ENCODE results near the gene CHRNB1.

The CHRNB1 gene

GRCh38 chr17:7444682-7445618, at the start of gene CHRNB1:
Gene CHRNB1 (plus strand): TSS chr17:7445061. CDS start chr17:7445128, 67 bp downstream.
- no peak for DNase-seq (ENCODE audit: low read depth)

DNA sequence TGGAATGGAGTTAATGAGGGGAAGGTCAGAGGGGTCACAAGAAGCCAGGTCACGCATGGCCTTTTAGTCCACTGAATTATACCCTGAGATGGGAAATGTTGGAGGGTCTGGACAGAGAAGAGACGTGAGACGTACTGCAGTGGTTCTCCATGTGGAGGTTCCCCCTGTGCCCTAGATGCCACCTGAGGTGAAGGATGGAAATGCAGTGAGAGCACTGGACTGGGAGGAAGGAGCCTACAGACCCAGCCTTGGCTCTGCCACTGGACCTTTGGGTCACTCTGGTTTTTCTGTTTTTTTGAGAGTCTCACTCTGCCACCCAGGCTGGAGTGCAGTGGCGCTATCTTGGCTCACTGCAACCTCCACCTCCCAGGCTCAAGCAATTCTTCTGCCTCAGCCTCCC, 48.7 kb upstream of the CHRNB1 start:
- DNase-seq (ENCODE audit: low read depth), result no peak

DNA sequence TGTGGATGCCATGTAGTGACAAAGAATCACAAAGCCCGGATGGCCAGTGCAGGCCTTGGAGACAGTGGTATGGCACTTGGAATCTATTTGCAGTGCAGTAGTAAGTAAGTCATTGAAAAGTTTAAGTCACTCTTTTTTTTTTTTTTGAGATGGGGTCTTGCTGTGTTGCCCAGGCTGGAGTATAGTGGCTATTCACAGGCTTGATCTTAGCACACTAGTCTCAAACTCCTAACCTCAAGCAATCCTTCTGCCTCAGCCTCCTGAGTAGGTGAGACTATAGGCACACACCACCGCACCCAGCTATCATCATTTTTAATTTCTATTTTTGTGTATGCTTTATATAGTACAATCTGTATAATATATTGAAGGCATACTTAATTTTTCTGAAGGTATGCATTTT, 46.2 kb upstream of the CHRNB1 start:
- no peak for DNase-seq (ENCODE audit: low read depth)

DNA sequence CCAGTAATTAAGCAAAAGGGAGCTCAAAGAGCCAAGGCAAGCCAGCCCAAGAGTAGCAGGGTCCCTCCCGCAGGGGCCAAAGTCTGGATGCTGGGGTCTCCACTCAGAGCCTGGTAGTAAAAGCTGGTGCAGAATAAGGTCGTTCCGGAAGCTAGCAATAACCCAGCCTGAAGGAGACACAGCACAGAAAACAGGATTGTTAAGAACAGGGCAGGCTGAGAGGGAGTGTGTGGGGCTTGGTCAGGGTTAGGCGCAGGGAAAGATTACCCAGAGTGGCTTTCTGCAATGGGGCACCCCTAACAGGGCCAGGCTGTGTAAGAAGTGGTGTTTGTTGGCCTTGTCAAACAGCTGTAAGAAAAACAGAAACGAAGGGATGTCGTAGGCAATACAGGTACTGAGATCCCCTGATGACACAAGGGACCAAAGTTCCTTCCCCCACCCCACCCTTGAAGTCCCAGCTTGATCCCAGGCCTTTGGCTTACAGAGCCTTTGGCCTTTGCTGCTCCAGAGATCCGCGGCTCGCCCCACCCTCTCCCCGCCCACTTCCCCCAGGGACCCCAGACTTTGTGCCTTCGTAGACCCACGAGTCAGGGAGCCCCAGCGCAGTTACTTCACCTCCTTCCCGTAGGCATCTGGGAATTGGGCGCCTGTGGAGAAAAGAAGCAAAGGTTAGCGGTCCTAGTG, 41.7 kb upstream of the CHRNB1 start:
- DNase-seq (ENCODE audit: low read depth), result no peak

DNA sequence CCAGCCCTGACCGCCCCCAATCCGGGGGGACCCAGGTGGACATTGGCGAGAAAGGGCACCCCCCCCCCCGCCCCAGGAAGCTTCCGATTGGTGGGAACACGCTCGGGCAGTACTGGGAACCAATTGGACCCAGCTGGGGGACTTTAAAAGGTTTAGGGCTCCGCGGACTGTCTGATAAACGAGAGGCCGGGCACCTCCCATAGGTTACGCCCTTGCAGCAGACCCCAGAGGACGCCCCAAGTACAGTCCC, 41.2 kb upstream of the CHRNB1 start:
- DNase-seq (ENCODE audit: low read depth), result no peak

DNA sequence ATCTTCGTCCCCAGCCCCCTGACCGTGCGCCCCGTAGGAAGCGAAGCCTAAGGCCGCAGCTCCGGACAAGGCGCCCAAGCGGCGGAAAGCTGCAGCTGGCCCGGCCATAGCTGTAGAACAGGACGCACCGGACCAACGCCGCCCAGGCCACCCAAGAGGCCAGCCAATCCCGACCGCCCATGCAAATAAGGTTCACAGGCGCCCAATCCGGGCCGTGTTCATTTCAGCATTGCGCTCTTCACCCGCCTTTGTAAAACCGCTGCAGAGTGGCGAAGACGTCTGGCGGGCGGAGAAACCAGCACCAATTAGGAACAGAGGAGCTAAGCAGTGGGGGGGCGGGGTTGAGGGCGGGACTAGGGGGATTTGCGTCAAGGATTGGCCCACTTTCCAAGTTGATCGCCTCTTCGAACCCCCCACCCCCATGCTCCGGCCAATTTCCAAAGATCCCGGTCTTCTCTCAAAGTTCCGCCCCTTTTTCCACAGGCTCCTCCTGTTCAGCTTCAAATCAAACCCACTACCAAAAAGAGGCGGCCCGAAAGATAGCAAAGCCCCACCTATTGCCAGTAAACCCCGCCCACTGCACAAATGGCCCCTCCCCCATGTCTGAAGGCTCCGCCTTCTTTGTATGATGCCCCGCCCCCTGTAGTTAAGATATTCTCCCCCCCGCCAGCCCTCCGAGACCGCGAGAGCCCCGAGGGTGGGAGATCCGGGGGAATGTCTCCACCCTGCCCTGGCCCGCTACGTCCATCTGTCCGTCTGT, 40.7 kb upstream of the CHRNB1 start, which contains the start of gene TMEM256:
Gene TMEM256 (minus strand): TSS at position 121 of the 760 bp plus-strand sequence. CDS start 13 bp downstream, at position 108.
- peak; percentile 92 for DNase-seq (ENCODE audit: low read depth)

- no peak for DNase-seq (ENCODE audit: low read depth)
These were observed 40.0 kb upstream of the CHRNB1 start for GRCh38 chr17:7404737-7405349.

DNA sequence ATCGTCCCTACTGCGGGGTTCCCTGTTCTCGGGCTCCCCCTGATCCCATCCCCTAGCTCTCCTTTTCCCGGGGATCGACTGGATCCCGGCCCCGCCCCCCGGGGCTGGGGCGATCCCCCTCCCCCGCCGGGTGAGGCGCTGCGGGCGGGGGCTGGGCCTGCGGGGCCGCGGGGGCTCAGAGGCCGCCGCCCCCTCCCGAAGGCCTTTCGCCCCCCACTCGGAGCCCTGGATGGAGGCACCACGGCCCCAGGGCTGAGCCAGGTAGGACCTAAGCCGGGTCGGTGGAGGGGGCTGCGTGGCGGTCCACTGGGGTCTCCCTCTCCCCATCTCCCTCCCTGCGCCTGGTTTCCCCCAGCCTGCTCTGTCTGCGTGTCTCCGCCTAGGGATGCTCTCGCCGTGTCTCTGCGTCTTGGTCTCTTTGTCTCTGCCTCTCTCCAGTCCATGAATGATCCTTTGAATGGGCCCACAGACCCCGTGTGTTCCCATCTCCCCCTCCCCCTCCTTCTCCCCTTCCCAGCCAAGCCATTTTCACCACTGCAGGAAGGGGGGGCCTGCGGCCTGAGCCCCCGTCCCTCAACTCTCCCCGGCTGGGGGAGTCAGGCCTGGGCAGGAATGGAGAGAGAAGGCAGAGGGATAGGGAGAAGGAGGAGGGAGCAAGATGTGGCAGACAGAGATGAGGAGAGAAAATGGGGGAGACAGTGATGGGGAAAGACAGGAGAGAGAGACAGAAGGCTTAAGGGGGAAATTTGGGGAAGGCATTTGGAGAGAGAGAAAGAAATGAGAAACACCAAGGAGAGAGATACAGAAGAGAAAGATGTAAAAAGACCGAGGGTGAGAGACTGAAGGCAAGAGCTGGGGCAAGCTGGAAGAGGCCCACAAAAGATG, 39.3 kb upstream of the CHRNB1 start:
- DNase-seq (ENCODE audit: low read depth), result no peak

DNA sequence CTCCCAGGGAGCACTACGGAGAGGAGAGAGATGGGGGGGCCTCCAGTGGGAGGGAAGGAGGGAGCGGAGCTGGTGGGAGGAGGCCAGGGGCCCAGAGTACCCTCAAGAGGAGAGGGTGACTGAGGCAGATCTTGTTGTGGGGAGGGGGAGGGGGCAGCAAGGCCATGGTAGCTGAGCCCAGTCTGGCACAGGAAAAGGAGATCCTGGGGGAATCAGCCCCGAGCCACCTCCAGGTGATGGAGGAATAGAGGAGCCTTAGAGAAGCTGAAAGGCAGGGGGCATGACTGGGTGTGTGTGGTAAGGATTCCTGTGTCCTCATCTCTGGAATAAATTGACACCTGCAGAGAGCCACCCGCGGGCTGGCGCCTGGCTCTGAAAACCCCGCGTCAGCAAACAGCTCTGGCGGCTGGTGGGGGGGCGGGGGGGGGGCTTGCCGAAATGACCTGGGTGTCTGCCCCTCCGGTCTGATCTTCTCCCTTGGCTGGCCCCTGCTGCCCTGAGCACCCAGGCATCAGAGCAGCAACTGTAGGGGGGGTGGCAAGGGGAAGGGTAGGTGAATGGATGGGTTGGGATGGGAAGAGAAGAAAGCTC, 38.5 kb upstream of the CHRNB1 start:
- no peak for DNase-seq (ENCODE audit: low read depth)

DNA sequence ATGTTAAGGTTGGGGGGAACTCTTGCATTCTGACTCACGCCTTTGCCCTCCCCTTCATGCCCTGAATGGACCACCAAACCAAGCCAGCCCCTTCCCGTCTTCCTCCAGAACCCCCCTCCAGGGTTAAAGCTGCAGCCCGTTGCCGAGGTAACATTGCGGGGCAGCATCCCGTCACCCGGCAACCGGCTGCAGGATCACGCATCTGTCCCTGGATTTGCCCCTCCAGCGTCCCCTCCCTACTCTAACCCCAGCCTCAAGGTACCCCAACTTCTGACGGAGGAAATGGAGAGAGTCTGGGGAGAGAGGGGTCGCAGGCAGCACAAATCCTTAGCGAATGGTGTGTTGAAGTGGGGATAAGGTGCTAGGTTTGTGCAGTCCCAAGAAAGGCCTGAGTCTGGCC, 37.8 kb upstream of the CHRNB1 start:
- no peak for DNase-seq (ENCODE audit: low read depth)

- no peak for DNase-seq (ENCODE audit: low read depth)
These were observed 37.2 kb upstream of the CHRNB1 start, which contains the start of gene NLGN2 for GRCh38 chr17:7407485-7408251. Gene NLGN2 (plus strand): TSS chr17:7407845. CDS start chr17:7408256, 411 bp downstream.

- DNase-seq (ENCODE audit: low read depth), result no peak
These were observed 36.6 kb upstream of the CHRNB1 start for GRCh38 chr17:7408252-7408727.

DNA sequence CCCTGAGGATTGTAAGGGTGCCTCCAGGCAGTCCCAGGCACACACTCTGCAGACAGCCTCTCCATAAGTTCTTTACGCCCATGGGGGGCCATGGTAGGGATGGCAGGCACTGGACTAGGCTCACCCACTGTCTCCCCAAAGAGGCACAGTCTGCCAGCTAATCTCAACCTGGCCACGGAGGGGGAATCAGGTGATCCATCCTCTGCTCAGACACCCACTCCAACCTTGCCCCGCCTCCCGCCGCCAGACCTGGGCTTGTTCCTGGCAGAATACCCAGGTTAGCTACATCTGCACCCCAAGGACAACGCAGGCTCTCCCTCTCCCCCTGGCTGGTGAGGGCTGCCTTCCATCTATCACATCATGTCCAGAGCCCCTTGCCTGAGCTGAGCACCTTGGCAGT, 36.0 kb upstream of the CHRNB1 start:
- DNase-seq (ENCODE audit: low read depth), result no peak

- no peak for DNase-seq (ENCODE audit: low read depth)
These were observed 35.1 kb upstream of the CHRNB1 start for GRCh38 chr17:7409716-7410115.

GRCh38 chr17:7410634-7411426, 34.0 kb upstream of the CHRNB1 start:
- no peak for DNase-seq (ENCODE audit: low read depth)

- no peak for DNase-seq (ENCODE audit: low read depth)
These were observed 33.5 kb upstream of the CHRNB1 start for GRCh38 chr17:7411427-7411750.

DNA sequence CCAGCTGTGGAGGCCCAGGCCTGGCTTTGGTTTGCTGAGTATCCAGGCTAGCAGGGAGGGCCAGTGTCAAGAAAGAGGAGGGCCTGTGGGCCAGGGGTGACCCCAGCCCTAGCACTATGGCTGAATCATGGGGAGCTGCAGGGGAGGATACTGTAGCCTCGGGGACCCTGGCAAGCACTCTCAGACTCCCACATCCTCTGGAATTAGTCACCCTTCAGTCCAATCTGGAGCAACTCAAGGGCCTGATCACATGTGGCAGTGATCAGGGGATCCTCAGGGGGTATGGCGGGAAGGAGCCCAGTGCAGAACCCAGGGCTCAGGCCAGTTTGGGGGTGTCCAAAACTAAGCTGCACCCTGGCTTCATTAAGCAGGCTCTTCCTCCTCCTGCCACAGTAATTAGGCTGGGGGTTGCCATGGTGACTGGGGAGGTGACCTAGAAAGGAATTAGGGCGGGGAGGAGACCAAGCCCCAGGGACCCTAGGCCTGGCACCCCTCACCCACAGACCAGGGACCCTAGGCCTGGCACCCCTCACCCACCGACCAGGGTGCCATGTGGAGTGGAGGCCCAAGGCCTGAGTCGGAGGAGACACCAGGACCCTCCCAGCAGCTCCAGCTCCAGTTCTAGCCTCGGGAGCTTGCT, 31.4 kb upstream of the CHRNB1 start:
- no peak for DNase-seq (ENCODE audit: low read depth)

DNA sequence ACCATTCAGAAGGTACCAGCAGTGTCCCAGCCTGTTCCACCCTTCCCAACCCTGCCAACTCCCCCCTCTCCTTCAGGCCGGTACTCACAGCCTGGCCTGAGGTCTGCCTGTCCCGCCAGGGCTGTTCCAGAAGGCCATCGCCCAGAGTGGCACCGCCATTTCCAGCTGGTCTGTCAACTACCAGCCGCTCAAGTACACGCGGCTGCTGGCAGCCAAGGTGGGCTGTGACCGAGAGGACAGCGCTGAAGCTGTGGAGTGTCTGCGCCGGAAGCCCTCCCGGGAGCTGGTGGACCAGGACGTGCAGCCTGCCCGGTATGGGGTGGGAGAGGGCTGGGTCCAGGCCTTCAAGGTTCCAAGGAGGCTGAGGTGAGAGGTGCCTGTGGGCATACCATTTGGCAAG, 30.0 kb upstream of the CHRNB1 start:
- no peak for DNase-seq (ENCODE audit: low read depth)

DNA sequence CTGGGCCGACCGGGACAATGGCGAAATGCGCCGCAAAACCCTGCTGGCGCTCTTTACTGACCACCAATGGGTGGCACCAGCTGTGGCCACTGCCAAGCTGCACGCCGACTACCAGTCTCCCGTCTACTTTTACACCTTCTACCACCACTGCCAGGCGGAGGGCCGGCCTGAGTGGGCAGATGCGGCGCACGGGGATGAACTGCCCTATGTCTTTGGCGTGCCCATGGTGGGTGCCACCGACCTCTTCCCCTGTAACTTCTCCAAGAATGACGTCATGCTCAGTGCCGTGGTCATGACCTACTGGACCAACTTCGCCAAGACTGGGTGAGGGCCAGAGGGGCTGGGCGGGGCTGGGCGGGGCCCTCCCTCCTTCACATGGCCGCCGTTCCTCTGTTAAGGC, 29.1 kb upstream of the CHRNB1 start:
- no peak for DNase-seq (ENCODE audit: low read depth)
